ENCODE data around the gene TMEM9B. TPM values are rescaled to one million over a fixed set of nuclear protein-coding genes. Genes with fewer than 3 reads are reported as not detected.

TMEM9B gene
- total and polyA plus RNA-seq, 9 of the 15 experiments (the other 6 are each of a cell fraction or from before 2014, with no cell fraction given) = 7.7 to 20.0 (median 14.0) TPM

- TF ChIP-seq NBN (IDR thresholded peaks at IDR 0.05; ENCODE audit: low read depth) (peak; percentile 35; the same call in 1 of the 2 replicates), HDAC2 (IDR thresholded peaks at IDR 0.05) (peak; percentile 96), KDM1A (IDR thresholded peaks at IDR 0.05) (peak; percentile 95 to 96), NFRKB (IDR thresholded peaks at IDR 0.05; ENCODE audit: low read depth) (no peak), ZBTB11 (CRISPR knock-in tag; IDR thresholded peaks at IDR 0.05) (0 out of 6 replicates have a peak, but pooled peaks of 1 of the 3 experiments have one; percentile 15), HOMEZ (CRISPR knock-in tag; IDR thresholded peaks at IDR 0.05) (no peak), KDM5B (IDR thresholded peaks at IDR 0.05; ENCODE audit: insufficient replicate concordance, low read depth, low read length) (peak; percentile 44), NEUROD1 (IDR thresholded peaks at IDR 0.05; ENCODE audit: borderline replicate concordance, low read depth, low read length, partially characterized antibody) (peak; percentile 78), PHB2 (IDR thresholded peaks at IDR 0.05; ENCODE audit: low read depth) (peak; percentile 64; the same call in 1 of the 2 replicates), TAL1 (IDR thresholded peaks at IDR 0.05) (peak; percentile 93), SP1 (CRISPR knock-in tag; IDR thresholded peaks at IDR 0.05) (no peak), POLR2AphosphoS2 (IDR thresholded peaks at IDR 0.05; ENCODE audit: low read length) (no peak), ZNF212 (CRISPR knock-in tag; IDR thresholded peaks at IDR 0.05) (no peak), JUN (IDR thresholded peaks at IDR 0.05; ENCODE audit: borderline replicate concordance, low read depth, low read length) (peak; percentile 96), JUN (CRISPR knock-in tag; IDR thresholded peaks at IDR 0.05; ENCODE audit: borderline replicate concordance) (no peak; the same call in 1 of the 2 replicates), BRD4 (IDR thresholded peaks at IDR 0.05) (no peak), ELF1 (tag; IDR thresholded peaks at IDR 0.05) (no peak), CREM (IDR thresholded peaks at IDR 0.05; ENCODE audit: low read depth) (peak; percentile 59; the same call in 1 of the 2 replicates), EP400 (IDR thresholded peaks at IDR 0.05) (no peak), COPS2 (conservative IDR thresholded peaks at IDR 0.05) (no peak), MXI1 (IDR thresholded peaks at IDR 0.05; ENCODE audit: low read depth, low read length) (no peak), STAT5A (IDR thresholded peaks at IDR 0.05; ENCODE audit: borderline replicate concordance, low read length) (peak; percentile 78)
- TF ChIP-seq, protein P1, sequence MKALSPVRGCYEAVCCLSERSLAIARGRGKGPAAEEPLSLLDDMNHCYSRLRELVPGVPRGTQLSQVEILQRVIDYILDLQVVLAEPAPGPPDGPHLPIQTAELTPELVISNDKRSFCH (CRISPR knock-in tag; IDR thresholded peaks at IDR 0.05) = no peak
- TF ChIP-seq, protein P1 (tag; IDR thresholded peaks at IDR 0.05) = no peak
Observed at GRCh38 chr11:8988329-8989234, 24.3 kb upstream of the TMEM9B start (continued).

Measured in K562 (cell line).